Fibroblast of pulmonary artery (primary cell): ENCODE measurements around the gene BCAR1.
"Not testable (repeated sequence)": the region's sequence is repeated elsewhere in the genome, so short reads cannot be mapped to it uniquely, and the experiment has no call there.

Experiments used
- DNase-seq: peaks from one replicate; pipeline ENCODE4 v3.0.0-alpha.2; 2010; ENCODE audit warnings: low read depth
- H3K4me3 ChIP-seq: replicated peaks from 2 replicates; pipeline ENCODE4 v1.5.1; 2011; ENCODE audit warnings: low read depth, mild to moderate bottlenecking, control low read depth, low read length, moderate library complexity
- TF ChIP-seq, protein P1 (sequence below): IDR thresholded peaks from 2 replicates; pipeline ENCODE4 v1.5.1; 2011; ENCODE audit warnings: mild to moderate bottlenecking, control low read depth, low read length, inconsistent platforms; ENCODE audit errors: missing control alignments

BCAR1 gene

DNA sequence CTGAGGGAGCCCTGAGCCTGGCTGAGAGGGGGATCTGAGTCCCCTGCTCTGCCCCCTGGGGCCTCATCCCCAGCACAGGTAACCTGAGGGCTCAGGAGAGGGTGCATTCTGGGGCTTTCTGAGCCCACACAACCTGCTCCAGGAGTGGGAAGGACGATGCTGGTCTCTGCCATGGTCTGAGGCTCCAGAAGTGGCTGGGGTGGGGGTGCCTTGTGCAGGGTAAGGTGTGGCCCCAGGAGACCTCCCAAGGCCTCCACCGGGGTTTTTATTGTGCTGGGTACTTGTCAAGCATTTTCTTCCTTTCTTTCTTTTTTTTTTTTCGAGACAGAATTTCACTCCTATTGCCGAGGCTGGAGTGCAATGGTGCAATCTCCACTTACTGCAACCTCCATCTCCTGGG is 32.3 kb downstream of the BCAR1 start:
- H3K4me3 ChIP-seq = no peak overlapping the region
- TF ChIP-seq, protein P1, sequence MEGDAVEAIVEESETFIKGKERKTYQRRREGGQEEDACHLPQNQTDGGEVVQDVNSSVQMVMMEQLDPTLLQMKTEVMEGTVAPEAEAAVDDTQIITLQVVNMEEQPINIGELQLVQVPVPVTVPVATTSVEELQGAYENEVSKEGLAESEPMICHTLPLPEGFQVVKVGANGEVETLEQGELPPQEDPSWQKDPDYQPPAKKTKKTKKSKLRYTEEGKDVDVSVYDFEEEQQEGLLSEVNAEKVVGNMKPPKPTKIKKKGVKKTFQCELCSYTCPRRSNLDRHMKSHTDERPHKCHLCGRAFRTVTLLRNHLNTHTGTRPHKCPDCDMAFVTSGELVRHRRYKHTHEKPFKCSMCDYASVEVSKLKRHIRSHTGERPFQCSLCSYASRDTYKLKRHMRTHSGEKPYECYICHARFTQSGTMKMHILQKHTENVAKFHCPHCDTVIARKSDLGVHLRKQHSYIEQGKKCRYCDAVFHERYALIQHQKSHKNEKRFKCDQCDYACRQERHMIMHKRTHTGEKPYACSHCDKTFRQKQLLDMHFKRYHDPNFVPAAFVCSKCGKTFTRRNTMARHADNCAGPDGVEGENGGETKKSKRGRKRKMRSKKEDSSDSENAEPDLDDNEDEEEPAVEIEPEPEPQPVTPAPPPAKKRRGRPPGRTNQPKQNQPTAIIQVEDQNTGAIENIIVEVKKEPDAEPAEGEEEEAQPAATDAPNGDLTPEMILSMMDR = no peak
- DNase-seq = no peak

DNA sequence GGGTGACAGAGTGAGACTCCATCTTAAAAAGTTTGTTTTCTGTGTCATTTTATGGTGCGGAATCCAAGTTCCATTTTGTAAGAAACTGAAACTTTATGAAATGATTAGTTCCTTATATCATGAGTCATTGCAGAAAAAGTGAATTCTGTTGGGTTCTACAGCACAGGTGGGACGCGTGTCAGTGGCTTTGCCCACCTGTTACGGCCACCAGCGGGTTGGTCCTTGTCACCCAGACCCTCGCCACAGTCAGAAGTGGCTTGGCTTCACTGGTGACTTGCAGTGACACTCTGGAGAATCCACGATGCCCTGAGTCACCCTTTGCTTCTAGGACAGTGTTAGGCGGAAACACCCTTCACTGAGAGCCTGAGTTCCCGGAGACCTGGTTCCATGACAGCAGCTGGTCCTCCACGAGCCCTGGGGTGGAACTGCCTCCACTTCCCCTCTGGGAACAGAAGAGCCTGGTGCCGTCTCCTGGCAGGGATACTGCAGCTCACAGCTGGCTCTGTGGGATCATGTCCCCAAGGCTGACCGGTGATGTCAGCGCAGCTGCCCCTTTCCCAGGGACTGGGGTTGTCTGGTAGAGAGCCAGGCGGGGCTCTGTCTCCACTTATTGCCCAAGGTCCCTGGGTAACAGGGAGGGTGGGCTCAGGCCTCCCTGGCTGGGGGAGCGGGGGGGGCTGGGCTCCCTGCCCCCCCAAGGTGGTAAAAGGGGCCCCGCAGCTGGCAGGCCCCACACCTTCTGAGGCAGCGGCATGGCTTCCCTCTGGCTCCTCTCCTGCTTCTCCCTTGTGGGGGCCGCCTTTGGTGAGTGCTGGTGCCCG is 33.0 kb downstream of the BCAR1 start, which contains the start of gene CTRB1:
TSS of gene CTRB1 (plus strand) at position 733 of the 821 bp plus-strand sequence. CDS start at position 753, 20 bp downstream.
- H3K4me3 ChIP-seq = no peak within 1 kb of the TSS
- DNase-seq = no peak
- TF ChIP-seq, protein P1 = no peak

DNA sequence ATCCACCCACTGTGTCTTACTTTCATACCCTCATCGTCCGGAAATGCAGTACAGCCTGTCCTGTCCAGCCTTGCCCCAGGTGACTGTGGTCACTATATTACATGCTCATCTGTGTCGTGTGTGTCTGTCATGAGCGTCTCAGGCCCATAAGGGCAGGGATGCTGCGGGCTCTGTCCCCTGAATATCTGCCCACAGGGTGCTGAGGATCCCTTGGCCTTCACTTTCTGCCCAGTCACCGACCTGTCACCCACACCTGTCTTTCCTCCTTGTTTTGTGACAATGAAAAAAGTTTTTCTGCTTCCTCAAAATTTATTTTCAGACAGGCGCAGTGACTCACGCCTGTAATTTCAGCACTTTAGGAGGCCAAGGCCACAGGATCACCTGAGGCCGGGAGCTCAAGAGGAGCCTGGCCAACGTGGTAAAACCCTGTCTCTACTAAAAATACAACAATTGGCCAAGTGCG is 34.0 kb downstream of the BCAR1 start:
- DNase-seq = no peak
- TF ChIP-seq, protein P1 = no peak
- H3K4me3 ChIP-seq = no peak overlapping the region

DNA sequence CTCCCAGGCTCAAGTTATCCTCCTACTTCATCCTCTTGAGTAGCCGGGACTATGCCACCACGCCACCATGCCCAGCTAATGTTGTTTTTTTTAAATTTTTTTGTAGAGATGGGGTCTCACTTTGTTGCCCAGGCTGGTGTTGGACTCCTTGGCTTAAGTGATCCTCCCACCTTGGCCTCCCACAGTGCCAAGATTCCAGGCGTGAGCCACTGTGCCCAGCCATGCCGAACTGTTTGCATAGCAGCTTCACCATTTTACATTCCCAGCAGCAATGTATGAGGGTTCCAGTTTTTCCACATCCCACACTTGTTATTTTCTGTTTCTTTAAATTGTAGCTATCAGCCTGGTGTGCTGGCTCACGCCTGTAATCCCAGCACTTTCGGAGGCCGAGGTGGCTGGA is 34.8 kb downstream of the BCAR1 start:
- H3K4me3 ChIP-seq = no peak overlapping the region
- no peak for DNase-seq
- TF ChIP-seq, protein P1 = no peak

DNA sequence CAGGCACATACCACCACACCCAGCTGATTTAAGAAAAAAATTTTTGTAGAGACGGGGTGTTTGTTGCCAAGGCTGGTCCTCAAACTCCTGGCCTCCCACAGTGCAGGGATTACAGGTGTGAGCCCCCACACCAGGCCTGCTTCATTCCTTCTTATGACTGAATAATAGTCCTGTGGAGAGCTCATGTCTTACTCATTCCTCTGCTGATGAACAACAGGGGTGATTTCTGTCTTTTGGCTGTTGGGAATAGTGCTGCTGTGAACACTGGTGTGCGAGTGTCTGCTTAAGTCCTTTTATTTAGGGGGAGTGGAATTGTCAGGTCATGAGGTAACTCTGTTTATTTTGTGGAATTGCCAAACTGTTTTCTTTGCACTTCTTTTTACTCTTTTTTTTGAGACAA is 35.3 kb downstream of the BCAR1 start:
- TF ChIP-seq, protein P1 = no peak
- no peak for DNase-seq
- H3K4me3 ChIP-seq = no peak overlapping the region

DNA sequence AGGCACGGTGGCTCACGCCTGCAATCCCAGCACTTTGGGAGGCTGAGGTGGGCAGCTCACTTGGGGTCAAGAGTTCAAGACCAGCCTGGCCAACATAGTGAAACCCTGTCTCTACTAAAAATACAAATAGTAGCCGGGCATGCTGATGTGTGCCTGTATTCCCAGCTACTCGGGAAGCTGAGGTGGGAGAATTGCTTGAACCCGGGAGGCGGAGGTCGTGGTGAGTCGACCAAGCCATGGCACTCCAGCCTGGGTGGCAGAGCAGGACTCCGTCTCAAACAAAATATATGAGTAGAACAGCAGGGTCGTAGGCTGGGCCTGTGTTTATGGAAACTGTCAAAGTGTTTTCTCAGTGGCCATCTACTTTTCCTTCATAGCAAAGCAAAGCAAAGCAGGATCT is 40.1 kb downstream of the BCAR1 start:
- H3K4me3 ChIP-seq, DNase-seq: not testable (repeated sequence)

DNA sequence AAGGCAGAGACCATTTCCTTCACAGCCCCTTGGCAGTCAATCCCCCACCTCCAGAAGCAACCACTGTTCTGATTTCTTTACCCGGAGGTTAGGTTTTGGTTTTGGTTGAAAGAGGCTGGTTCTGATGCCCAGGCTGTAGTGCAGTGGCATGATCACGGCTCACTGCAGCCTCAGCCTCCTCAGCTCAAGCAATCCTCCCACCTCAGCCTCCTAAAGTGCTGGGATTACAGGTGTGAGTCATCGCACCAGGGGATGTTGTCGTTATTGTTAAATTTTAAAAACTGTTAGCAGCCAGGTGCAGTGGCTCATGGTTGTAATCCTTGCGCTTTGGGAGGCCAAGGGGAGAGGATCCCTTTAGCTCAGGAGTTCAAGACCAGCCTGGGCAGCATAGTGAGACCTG is 41.5 kb downstream of the BCAR1 start:
- no peak for DNase-seq
- TF ChIP-seq, protein P1 = no peak
- no peak overlapping the region for H3K4me3 ChIP-seq

DNA sequence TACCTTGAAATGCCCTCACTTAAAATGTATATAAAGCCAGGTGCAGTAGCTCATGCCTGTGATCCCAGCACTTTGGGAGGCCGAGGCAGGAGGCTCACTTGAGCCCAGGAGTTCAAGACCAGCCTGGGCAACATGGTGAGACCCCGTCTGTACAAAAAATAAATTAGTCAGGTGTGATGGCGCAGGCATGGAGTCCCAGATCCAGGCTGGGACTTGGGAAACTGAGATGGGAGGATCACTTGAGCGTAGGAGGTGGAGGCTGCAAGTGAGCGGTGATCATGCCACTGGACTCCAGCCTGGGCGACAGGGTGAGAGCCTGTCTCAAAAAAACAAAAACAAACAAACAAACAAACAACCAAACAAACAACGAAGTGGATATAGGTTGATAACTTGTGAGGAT is 41.9 kb downstream of the BCAR1 start:
- H3K4me3 ChIP-seq, DNase-seq: not testable (repeated sequence)
